GM21737 (cell line): ENCODE data around the gene CHN2.

Source experiments
- ATAC-seq: cut with Tn5 transposase; IDR thresholded peaks from one replicate; pipeline ENCODE4 v1.9.1; 2021; ENCODE audit warnings: mild to moderate bottlenecking, moderate library complexity; ENCODE audit not compliant: unreplicated experiment

The CHN2 gene

GRCh38 chr7:29330136-29330535, 135.6 kb downstream of the CHN2 start:
- no peak for ATAC-seq

DNA sequence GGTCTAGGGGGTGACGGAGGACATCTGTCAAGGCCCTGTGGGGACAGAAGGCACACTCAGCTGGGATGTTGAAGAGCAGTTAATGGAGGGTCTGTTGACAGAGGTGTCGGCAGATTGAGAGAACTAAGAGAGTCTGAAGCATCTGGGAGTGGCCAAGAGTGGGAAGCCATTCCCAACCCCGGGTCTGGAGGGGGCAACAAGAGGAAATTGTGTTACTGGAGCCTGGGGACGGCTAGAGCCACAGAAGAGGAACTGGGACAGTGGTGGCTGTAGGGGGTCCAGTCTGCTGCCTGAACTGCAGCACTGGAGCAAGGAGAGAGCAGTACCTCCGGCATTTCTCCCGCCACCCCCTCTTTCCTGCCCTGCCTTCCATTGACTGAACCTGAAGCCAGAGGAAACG, 136.6 kb downstream of the CHN2 start:
- ATAC-seq = no peak

DNA sequence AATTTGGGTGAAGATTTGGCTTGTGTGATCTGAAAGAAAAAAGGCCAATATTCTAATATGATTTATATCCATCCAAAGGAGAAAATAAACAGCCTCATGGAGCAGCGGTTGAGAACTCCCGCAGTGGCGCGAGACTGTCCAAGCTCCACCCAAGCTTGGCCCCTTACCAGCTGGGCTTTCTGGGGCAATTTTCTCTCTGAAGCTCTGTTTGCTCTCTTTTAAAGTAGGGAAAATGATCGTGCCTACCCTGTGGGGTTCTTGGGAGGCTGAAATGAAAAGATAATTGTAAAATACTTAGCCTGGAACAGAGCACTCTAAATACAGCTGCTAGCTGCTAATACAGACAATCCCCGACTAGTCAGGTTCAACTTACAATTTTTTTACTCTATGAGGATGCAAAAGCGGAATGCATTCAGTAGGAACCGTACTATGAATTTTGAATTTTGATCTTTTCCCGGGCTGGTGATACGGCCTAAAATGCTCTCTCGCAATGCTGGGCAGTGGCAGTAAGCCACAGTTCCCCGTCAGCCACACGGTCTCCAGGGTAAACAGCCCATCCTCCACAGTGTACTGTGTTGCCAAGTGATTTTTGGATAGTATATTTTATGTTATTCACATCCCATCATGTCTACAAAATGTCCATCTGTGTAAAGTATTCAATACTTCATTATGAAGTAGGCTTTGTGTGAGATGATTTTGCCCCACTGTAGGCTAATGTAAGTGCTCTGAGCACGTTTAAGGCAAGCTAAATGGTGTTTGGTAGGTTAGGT, 137.7 kb downstream of the CHN2 start:
- no peak for ATAC-seq

- ATAC-seq = no peak
Measured at GRCh38 chr7:29332875-29333855, 138.6 kb downstream of the CHN2 start.

DNA sequence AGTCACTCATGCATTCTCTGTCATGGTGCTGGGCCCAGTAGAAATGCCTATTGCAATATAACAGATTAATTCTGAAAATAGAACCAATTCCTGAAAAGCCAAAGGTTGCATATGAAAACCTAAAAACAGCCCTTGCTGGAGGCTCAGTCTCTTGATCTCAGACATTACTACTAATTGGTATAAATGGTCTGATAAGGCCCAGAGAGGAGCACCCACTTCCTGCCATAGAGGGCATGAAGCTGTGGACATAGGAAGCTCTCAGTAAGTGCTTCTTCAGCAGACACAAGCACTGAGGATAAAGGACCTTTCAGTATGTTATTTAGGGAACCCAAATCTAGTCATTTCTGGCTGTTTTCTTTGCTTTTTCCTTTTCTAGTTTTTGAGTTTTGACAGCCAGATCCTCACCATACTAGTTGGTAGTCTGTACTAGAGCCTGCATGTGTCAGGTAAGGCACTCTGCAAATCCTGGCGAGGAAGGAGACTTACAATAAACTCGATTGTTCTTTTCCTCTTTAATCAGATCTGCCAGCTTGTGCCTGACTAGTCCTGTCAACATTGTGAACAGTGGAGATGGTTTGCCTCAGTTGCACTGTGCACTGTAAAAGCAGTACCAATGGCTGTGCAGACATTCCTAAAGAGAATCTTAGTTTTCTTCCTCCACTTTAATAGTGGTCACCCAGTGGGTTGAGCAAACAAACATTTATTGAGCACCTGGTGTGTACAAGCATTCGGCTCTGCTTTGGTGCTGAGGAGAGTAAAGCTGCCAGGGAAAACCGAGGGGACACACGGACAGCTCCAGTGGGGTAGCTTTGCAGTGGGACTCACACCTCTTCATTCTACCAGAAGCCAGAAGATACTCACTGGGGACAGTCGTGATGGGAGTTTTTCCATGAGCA, 140.9 kb downstream of the CHN2 start:
- ATAC-seq = no peak

DNA sequence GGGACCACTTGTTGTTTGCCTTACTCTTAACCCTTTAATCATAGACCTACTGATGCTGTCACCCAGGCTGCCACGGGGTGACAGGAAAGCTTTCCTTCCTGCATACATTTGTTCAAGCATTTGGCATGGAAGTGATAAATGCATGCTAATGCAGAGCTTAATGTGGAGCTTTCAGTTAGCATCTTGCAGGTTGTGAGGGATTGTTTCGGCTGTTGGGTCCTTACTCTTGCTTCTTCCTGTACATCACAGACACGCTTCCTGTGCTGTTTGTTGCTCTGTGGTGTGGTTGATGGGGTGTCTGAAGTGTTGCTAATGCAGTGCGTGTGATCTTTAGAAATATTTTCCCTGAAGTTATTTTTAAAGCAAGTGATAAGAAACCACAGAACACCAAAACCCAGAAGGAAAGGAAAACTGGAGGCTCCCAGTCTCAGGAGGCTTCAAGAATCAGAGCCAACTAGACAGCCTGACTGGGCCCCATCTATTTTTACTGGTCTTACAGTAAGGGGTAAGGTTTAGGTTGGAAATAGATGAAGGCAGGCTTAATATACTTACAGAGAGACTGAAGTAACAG, 143.1 kb downstream of the CHN2 start:
- no peak for ATAC-seq

DNA sequence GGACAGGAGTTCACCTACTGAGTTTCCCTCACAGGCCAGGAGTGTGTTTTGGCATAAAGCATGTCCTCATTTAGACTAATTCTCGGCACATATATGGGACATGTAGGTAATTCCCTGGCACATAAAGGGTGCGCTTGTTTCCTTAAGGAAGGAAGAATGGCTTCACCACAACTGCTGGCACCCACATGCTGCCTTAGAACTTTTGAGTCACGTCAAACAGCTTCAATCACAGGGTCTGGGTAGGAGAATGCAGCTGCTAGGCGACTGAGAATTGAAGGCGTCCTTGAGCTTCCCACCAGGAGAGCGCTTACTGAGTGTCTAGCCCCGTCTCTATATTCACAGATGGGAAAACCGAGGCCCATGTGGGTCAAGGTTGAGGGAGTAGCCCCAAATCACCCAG, 146.1 kb downstream of the CHN2 start:
- ATAC-seq = no peak

GRCh38 chr7:29341156-29341555, 146.6 kb downstream of the CHN2 start:
- ATAC-seq = no peak

DNA sequence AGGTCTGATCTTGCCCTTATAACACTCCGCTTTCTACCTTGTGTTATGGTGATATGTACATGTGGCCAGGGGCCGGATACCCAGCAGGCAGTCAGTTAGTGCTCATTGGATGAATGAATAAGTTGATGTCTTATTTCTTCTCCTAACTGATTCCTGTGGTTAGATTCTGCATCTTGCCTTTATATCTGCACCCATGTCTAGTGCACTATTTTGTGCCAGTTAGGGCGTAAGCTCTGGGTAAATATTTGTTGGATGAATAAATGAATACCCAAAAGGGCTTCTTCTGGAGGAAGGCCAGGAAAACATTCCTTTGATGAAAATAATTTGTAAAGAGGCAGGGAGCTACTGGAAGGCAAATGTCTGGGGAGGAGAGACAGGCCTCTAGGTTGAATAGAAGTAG, 148.2 kb downstream of the CHN2 start:
- ATAC-seq = no peak

DNA sequence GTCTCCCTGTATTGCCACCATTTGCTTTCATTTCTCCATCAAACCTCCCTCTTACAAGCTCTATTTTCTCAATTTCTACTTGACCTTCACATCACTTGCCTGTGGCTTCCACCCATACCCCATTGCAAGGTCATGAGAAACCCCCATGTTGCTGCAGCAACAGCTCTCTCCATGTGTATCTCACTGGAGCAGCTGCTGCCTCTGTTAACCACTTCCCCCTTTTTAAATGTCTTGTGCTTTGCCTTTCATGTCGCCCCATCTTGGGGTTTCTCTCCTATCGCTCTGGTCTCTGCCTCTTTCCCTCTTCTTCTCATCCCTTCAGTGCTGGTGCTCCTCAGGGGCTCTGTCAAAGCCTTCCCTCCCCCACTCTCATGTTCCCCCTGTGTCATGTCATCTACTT, 148.8 kb downstream of the CHN2 start:
- no peak for ATAC-seq

DNA sequence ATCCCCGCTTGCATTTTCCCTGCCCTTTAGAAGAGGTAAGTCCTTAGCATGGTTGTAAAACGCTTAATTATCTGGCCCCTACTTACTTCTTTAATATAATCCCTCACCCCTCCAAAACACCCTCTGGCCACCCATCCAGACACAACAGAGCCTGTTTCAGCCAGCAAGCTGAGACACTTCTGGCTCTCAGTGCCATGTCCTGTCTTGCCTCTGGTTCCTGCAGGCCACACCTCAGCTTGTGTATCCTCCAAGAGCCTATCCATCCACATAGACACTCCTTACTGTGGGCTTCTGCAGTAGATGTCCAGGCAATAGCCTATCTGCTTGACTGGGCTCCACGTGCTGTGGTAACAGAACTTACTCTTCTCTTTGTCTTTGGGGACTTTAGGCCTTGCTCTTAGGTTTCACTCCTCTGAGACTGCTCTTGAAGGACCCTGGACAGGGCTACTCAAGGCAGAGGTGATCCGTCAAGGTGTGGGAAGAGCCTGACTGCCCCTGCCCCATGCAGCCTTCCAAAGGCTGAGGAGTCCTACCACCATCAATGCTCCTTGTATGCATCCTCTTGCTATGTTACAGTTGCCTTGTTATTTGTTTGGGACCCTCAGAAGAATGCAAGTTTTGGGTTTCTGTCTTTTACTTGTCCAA, 149.9 kb downstream of the CHN2 start:
- ATAC-seq = no peak

DNA sequence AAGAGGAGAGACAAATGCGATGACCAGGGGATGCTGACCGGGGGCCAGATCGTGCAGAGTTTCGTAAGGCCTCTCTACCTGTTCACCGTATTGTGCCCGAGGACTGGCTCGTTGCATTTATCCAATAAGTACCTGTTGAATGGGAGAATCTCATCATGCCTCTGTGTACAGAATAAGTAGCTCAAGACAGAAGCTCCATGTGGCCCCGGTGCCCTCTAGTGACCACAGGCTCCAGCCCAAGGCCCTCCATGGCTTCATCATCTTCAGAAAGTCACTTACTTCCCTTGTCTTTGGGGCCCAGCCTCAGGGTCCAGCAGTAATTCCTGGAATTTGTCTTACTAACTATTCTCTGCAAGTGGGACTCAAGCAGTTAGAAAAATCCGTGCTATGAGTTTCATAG, 151.0 kb downstream of the CHN2 start:
- no peak for ATAC-seq

DNA sequence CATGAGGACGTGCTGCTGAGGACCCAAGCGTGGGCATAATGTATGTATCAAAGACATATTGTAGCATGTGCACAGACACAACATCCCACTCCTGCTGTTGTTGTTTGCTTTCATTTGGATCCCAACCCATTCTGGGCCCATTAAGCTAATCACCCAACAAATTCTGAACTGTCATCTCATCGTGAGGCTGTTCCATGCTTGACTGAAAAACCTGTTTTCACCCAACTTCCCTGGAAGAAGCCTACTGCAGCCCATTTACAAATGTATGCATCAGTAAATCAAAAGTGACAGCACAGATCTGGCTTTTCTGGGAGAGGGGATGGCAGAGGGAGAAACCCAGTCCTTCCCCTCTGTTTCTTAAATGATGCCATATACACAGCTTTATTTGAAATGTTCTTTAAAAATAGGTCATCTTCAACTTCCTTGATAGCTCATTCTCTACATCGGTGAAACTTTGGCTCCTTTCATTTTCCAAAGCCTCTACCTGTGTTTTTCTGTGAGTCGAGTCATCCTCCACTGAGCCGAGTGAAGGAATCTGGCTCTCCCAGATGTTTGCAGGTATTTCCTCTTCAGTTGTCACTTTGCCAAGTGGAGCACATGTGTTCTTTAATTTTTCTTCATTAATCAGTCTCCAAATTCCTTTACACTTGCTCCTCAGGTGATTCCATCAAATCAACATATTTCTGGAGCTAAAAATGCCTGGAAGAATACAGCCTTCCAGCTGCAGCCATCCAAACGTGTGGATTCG, 151.8 kb downstream of the CHN2 start:
- ATAC-seq = no peak

DNA sequence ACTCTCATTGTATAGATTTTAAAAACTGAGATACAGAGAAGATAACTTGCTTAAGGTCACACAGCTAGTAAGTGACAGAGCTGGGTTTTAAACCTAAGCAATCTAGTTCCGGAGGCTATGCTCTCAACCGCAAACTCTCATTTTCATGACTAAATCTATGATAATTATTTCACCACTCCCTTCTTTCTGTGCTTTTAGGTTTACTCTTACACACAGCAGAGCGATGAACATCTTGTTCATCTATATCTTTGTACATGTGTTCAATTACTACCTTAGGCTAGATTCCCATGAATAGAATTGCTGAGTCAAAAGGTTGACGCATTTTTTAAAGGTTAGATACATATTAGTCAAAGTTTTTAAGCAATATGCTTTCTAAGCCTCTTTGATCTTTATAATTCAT, 154.8 kb downstream of the CHN2 start:
- ATAC-seq = no peak

GRCh38 chr7:29350351-29350750, 155.8 kb downstream of the CHN2 start:
- no peak for ATAC-seq

DNA sequence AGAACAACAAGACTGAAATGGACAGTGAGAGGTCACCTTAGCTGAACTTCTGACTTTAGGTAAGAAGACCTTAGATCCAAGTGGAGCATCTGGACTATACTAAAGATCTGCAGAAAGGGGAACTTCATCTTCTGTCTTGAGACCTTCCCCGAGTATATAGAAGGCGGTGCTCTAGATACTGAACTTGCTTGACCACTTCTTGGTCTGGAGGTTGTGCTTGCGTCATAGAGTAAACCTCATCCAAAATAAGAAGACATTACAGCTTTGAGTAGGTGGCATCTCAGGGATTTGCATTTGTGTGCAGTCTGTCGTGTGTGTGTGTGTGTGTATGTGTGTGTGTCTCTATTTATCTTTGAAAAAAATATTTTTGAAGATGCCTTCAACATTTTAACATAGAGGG, 157.5 kb downstream of the CHN2 start:
- ATAC-seq = no peak

- no peak for ATAC-seq
Measured at GRCh38 chr7:29353810-29354209, 159.2 kb downstream of the CHN2 start.

DNA sequence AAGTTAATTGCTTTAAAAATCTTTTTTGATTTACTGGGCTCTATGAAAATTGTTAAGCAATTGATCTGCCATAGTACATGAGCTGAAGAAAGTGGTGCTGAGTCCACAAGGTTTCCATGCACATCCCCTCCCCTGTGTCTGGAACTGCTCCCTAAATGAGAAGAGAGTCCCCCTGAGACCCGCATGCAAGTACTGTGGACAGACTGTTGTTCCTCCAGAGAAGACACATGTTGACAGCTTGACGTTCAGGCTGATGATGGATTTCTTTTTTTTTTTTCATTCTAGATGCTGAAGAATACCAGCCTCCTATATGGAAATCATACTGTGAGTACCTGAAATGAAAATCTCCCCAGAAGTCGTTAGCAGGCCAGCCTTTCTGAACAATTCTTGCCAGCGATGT, 159.8 kb downstream of the CHN2 start:
- ATAC-seq = no peak

GRCh38 chr7:29355388-29355787, 160.8 kb downstream of the CHN2 start:
- no peak for ATAC-seq

GRCh38 chr7:29356631-29357030, 162.1 kb downstream of the CHN2 start:
- ATAC-seq = no peak
